A204.1 (cell line): ENCODE results near the gene QDPR.
"Not testable (repeated sequence)": the region's sequence is repeated elsewhere in the genome, so short reads cannot be mapped to it uniquely, and the experiment has no call there.

ENCODE experiments used
- FAIRE-seq: peaks from 2 replicates; lab custom pipeline; 2012; peaks lifted over from hg19 to GRCh38; lab: Jason Lieb, UNC

The QDPR gene

DNA sequence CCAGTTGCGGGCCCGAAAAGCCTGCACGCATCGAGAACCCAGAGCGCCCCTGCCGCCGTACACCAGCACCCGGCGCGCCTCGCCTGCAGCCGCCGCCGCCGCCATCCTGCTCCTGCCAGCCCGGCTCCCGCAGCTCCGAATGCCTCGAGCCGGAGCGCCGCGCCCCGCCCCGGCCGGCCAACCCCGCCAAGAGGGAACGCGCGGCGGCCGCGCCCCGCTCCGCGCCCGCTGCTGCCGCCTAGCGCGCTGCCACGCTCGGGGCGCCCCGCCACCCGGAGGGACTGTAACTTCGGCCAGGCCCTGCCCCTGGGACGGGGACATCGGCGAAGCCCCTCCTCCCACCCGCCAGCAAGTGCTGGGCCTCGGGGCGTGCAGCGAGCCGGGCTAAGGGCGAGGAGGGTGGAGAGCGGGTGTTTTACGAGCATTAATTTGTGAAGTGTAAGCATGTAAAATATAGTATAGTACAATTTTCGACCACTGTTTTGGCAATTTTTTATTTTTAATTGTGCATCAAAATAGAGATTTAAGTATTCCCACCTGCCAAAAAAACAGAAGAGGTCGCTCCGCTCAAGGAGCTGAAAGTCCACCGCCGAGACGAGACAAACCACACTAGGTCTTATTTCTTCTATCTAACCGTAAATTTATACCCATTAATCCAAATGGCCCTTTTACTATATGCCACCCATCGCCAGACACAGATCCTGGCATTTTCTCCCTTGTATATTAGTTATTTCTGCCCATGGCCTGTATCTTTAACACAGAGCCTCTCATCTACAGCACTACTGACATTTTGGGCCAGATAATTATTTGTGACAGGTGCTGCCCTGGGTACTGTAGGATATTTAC is at the start of gene QDPR:
TSS of gene QDPR (minus strand) at position 141 of the 846 bp plus-strand sequence. CDS start at position 105, 36 bp downstream.
- no peak for FAIRE-seq

DNA sequence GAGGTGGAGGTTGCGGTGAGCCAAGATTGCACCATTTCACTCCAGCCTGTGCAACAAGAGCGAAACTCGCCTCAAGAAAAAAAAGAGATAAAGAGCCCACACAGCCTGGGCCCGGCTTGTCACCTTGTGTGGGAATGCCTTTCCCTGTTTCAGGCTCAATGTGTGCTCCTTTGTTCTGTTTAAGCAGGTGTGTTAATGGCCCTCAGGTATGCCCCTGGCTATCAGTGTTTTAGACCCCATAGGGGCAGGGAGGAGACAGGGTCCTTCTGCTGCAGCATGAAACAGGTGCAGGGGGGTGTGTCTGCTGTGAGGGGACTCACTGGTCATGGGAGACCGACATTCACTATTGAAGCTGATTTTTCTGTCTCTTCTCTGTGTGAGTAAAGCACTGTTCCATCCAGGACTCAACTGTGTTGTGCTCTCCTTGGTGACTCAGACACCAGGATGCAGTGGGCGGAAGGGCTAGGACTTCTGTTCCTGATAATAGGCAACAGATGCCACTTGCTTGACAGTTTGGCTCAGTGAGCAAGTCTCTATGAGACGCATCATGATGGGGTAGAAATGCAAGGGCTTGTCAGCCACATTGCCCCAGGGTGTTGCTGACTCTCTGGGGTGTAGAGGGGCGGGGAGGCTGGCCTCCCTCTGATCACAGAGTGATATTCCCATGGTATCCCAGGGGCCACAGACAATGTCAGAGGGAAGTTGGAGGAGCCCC is 49.5 kb upstream of the QDPR start:
- no peak for FAIRE-seq

DNA sequence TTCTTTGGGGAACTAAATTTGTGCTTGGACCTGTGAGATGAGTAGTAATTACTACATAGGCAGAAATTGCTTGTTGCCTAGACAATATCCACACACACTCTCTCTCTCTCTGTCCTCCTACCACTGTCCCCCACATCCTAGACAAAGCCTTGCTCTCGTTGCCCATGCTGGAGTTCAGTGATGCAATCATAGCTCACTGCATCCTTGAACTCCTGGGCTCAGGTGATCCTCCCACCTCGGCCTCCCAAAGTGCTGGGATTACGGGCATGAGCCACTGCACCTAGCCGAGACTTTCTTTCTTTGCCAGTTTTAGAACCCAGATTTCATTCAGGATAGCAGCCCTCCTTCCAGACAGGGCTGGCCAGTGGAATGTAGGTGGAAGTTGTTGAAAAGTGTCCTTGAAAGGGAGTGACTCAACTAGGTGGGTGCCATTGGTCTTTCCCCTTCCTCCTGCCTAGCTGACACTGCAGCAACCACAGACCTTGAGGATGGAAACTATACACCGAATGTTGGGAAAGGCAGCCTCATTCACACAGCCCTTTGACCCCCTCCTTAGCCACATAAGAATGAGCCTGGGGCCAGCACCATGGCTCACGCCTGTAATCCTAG is 48.3 kb upstream of the QDPR start:
- no peak for FAIRE-seq

DNA sequence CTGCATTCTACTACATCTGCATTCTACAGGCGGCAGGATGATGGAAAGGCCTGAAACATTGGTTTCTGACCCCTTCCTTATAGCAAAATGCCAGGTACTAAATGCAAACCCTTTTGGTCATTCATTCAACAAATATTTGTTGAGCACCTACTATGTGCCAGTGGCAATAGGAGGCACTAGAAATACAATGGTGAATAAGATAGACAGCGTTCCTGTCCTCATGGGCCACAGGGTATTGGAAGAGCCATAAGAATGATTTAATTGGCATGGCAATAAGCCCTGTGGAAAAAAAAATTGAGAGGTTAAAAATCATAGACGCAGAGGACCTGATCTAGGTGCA is 47.8 kb upstream of the QDPR start:
- FAIRE-seq = no peak

DNA sequence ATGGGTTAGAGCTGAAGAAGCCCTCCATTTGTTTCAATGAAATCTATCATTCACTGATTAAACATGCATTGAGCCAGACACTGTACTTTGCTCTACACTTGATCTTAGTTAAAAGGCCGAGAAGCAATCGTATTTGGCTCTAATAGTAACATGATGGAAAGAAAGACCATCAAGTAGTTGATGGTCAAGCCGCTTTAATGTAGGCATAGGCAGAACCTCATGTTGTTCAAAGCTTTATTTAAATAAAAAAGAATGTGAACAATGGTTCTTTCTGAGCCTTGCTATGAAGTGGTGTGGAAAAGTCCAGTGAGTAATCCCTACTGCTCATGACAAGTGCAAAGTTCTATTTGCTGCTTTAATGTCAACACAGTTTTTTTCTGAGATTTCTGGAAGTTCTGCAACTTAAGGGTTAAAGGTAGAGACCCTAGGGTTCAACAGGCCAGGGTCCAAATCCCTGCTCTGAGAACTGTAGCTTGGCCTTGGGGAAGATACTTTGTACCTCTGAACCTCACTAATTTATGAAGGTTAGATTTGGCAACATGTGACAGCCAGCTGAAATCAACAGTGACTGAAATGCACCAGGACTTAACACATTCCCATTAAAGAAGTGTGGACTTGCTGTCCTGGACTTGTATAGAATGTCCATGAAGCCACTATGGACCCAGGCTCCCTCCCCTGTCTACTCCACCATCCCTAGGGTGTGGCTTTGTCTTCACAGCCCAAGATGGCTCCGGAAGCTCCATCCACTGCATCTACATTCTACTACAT is 47.2 kb upstream of the QDPR start:
- no peak for FAIRE-seq

DNA sequence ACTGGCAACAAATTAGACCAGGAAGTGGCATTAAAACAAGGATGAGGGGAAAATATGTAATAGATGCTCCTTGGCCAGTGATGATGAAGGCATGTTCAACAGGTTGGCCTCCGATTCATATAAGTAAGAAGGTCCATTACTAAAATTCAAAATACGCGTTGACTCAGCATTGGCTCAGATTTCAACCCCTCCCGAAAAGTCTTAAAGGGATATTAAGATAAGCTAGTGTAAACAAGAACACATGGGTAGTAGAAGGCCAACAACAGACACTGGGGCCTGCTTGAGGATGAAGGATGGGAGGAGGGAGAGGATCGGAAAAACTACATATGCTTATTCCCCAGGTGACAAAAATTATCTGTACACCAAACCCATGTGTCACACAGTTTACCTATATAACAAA is 46.0 kb upstream of the QDPR start:
- no peak for FAIRE-seq

DNA sequence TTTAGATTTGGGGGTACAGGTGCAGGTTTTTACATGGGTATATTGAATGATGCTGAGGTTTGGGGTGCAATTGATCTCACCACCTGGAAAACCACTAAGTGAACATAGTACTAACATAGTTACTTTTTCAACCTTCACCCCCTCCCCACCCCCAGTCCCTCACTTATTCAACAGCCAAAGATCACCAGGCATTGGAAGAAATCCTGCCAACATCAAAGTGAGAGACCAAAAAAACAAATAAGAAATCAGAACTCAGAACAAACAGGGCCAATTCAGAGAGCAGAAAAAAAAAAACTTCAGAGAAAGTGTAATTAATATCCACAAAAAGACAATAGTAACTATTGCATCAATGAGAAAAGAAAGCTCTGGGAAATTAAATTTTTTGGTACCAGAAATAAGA is 44.6 kb upstream of the QDPR start:
- FAIRE-seq = no peak

DNA sequence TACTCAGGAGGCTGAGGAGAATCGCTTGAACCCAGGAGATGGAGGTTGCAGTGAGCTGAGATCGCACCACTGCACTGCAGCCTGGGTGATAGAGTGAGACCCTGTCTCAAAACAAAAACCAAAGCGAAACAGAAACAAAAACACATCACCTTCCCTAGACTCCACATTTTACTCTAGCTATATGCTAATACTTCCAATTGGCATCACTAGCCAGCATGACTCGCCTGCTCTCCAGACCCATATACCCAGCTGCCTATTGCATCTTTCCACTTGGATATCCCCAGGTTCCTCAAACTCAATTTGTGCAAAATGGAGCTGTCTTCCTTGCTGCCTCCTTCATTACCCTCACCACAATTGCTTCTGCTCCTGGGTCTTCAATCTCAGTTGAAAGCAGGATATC is 42.7 kb upstream of the QDPR start:
- FAIRE-seq = no peak

DNA sequence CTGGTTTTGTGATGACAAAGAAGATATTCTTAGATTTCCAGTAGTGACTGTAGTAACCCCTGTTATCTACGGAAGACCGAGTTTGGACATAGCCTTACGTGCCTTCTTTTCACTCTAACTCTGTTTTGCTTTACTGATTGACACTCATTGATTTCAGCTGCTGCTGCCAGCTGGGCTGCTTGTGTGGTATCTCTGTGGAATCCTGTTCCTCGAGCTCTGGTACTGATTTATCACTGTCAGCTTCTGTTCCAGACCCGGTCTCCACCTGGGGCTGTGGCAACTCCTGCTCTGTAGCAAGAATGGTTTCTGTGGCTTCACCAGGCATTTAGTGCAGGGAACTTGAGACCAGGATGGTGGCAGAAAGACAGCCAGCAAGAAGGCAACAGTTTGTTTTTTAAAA is 40.5 kb upstream of the QDPR start:
- no peak for FAIRE-seq

DNA sequence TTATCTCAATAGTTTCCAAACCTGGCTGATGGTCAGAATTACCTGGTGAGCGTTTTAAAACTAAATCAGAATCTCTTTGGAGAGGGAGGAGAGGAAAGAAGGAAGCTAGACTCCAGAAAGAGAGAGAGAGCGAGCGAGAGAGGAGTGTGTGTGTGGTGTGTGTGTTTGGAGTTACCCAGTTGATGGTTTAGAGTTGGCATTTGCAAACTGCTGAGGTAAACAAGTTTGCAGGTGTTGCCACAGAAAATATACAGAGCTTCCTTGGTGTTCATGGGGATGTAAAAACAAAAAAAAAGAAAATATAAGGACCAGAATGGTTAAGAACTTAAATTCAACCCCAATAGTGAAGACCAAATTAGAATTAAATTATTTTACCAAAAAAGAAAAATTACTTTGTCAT is 38.7 kb upstream of the QDPR start:
- FAIRE-seq = no peak

DNA sequence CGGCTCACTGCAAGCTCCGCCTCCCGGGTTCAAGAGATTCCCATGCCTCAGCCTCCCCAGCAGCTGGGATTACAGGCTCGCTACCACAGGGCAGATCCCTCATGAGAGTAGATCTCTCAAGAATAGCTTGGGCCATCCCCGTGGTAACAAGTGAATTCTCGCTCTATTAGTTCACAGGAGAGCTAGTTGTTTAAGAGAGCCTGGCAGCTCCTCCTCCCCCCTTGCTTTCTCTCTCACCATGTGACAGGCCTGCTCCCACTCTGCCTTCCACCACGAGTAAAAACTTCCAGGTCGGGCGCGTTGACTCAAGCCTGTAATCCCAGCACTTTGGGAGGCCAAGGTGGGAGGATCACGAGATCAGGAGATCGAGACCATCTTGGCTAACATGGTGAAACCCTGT is 34.8 kb upstream of the QDPR start:
- FAIRE-seq = no peak

DNA sequence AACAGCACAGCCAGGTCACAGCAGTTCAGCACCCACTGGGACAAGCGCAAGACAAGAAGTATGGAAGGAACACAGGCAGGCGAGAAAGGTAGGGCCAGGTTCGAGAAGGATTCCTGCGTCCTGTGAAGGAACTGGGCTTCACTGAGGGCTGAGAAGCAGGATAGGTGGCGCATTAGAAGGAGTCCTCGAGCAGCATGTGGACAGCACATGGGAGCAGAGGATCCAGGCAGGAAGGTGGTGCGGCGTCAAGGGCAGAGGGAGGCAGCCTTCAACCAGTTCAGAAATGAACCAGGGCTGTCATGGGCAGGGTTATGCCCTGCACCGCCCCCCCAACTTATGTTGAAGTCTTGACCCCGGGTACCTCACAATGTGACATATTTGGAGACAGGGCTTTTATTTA is 34.3 kb upstream of the QDPR start:
- no peak for FAIRE-seq

DNA sequence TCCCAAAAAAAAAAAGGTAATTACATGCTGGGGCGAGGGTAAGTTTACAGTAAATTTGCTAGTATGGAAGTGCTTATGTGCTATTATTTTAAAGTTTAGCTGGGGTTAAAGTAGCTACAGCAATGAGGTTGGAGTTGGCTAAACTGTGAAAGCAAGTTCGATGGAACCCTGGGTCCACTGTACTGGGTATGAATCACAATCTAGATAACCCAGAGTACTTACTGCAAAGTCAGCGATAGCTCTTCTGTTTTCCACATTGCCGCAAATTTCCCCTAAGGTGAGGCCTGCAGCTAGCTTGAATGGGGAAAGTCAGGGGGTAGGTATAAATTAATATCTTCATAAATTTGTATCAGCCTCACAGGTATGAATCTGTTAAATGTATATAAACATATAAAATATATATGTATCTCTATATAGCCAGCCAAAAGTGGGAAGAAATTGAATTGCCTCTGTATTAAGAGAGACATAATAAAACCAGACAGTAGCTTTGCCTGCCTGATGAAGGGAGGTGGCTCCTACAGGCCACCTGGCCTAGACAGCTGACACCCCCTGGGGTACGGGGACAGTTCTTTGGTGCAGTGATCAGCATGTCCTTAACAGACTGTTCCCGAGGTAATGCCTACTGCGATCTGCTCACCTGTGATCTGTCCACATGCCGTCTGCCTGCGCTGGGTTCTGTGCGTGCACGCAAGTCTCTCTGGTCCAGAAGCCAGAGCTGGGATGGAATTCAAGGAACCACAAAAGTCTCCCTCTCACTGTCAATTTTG is 33.7 kb upstream of the QDPR start:
- FAIRE-seq = no peak

DNA sequence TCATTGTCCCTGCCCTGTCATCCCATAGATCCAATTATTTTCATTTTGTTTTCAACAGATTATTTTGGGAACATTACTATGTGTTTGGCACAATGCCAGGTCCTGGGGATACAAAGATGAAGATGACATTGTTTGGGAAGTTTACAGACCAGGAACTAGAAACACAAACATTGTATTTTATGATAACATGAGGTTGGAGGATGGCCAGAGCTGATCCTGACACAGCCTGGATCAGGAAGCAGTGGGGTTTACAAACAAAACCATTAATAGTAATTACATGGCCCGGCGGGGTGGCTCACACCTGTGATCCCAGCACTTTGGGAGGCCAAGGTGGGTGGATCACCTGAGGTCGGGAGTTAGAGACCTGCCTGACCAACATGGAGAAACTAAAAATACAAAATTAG is 32.9 kb upstream of the QDPR start:
- FAIRE-seq = no peak

DNA sequence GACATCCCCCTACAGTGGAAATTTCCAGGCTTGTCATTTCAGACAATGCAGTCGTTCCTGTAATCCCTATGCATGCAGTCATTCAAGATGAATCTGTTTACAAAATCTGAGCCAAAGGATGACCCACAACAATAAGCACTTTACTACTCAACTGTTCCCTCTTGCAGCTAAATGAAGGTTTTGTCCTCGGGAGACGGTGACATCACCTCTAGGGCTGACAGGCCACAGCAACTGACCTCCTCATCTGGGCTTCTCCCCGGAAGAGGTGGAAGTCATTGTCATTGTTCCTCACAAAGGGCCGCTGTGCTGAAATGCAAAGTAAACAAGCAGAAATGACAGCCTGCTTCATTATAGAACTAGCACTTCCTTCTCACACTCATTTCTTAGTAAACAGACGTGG is 32.3 kb upstream of the QDPR start:
- FAIRE-seq = no peak

DNA sequence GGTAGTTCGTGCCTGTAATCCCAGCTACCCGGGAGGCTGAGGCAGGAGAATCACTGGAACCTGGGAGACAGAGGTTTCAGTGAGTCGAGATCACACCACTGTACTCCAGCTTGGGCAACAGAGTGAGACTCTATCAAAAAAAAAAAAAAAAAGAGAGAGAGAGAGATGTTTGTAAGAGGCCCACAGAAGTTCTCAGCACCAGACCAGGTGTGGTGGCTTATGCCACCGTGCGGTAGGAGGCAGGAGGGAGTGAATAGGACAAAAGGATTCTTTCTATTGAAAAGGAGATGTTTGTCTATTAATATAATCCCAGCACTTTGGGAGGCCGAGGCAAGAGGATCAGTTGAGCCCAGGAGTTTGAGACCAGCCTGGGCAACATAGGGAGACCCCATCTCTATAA is 25.2 kb upstream of the QDPR start:
- FAIRE-seq = not testable (repeated sequence)

DNA sequence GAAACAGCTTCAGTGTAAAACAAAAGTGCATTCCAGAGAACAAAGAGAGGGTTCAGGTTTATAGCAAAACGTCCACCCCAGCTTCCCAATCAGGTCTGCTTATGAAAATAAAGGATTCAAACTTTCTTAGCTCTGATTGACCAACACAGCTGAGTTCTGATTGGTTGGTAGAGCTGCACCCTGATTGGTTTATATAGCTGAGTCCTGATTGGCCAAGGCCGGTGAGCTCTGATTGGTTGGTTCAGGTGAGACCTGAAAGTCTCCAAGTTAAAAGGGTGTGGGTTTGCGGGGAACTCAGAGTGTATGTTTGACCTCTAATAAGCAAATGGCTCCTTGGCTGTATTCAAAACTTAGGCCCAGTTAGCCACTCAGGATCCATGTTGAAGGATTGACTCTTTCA is 24.0 kb upstream of the QDPR start:
- FAIRE-seq = no peak

DNA sequence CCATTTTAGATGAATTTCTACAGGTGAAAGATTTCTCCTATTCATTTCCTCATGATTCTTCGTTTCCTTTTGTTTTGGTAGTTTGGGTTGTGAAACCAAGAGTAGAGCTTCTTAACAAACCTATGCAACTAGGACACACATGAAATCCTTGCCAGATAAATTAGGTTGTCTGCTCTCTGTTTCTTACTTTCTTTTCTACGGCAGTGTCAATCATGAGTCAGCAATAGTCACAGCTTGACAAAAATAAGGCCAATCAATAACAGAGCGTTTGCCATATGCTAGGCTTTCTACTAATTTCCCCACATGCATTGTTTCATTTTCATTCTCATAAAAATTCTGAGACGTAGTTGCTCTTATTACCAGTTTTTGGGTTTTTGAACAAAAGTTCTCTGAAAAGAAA is 23.4 kb upstream of the QDPR start:
- FAIRE-seq = no peak

DNA sequence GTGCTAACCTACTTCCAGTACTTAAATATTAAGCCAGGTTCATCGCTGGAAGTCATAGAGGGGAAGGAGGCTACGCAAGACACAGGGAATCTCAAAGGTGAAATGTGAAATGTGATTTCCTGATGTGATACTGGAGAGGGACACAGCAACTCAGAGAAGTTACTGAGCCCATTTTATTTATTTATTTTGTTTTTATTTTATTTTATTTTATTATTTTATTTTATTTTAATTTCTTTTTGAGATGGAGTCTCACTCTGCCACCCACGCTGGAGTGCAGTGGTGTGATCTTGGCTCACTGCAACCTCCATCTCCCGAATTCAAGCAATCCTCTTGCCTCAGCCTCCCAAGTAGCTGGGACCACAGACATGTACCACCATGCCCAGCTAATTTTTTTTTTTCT is 22.8 kb upstream of the QDPR start:
- no peak for FAIRE-seq

DNA sequence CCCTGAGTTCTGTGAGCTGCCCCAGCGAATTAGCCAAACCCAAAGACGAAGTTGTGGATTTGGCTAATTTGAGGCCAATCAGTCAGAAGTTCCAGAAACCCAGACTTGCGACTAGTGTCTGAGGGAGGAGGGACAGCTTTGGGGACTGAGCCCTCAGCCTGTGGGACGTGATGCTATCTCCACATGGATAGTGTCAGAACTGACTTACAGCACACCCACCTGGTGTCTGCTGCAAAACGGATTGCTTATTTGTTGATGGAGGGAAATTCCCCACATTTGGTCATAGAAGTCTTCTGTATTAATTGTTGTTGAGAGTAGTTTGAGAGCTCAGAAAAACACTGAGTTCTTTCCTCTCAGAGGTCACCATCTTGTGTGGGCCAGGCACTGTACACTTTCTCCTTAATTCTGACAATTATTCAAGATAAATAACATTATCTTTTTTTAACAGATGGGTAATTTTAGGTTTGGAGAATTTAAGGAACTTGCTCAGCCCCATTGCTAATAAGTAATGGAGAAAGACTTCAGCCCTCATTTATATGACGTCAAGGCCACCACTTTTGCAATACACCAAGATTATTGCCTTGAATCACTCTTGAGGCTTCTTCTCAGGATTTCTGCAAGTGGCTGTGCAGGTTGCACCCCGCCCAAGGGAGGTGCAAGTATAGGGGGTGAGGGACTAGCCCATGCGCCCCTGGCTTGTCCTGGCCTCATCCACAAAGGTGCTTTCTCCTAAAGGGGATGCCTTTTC is 19.8 kb upstream of the QDPR start:
- no peak for FAIRE-seq

DNA sequence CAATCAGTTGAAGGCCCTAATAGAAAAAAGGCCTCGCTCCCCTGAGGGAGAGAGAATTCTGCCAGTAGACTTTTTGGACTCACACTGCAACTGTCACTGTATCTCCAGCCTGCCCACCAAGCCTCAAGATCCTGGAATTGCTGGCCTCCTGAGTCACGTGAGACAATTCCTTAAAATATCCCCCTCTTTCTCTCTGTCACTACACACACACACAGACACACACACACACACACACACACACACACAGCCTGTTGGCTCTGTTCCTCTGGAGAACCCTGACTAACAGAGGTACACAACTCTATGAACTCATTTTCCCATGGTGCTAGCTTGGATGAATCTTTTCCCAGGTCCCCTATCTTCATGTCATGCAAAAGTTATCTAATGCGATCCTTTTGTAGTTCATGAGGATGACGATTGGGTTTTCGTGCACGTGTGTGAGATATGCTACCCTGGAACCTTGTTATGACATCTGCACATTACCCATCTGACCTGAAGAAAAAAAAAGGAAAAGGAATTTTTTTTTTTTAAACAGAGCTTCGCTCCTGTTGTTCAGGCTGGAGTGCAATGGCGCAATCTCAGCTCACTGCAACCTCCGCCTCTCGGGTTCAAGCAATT is 16.8 kb upstream of the QDPR start:
- no peak for FAIRE-seq
